Loucy (cell line): Measurements from ENCODE around the gene TRAPPC12.

Experiments used
- H2AFZ ChIP-seq: fragments of 200-600 bp; sonication (generic); 2 replicates; pipeline ENCODE4 v1.6.0; 2016; ENCODE audit warnings: antibody characterized with exemption, mild to moderate bottlenecking, low read length, moderate library complexity
- H3F3A ChIP-seq: fragments of 200-600 bp; 2 replicates; pipeline ENCODE4 v1.6.0; 2016; ENCODE audit warnings: antibody characterized with exemption, low read depth, mild to moderate bottlenecking
- H3K27me3 ChIP-seq: fragments of 200-600 bp; sonication (generic); 2 replicates; pipeline ENCODE4 v1.6.1; 2014; ENCODE audit warnings: low read length, mild to moderate bottlenecking; ENCODE audit not compliant: insufficient read depth, poor library complexity, severe bottlenecking
- H3K36me3 ChIP-seq: fragments of 200-600 bp; sonication (generic); 2 replicates; pipeline ENCODE4 v1.6.1; 2016; ENCODE audit warnings: low read length; ENCODE audit not compliant: insufficient read depth
- H3K4me1 ChIP-seq: fragments of 200-600 bp; sonication (generic); 2 replicates; pipeline ENCODE4 v1.5.1; 2014; ENCODE audit warnings: low read length, mild to moderate bottlenecking; ENCODE audit not compliant: insufficient read depth, poor library complexity, severe bottlenecking
- H3K4me2 ChIP-seq: fragments of 200-600 bp; sonication (generic); 2 replicates; pipeline ENCODE4 v1.6.0; 2014; ENCODE audit warnings: antibody characterized with exemption, low read length, low read depth, mild to moderate bottlenecking; ENCODE audit not compliant: poor library complexity, severe bottlenecking
- H3K4me3 ChIP-seq: fragments of 200-600 bp; sonication (generic); 2 replicates; pipeline ENCODE4 v1.5.1; 2014; ENCODE audit warnings: low read length, mild to moderate bottlenecking, mixed read lengths; ENCODE audit not compliant: poor library complexity, severe bottlenecking
- H3K79me2 ChIP-seq: fragments of 200-600 bp; sonication (generic); 2 replicates; pipeline ENCODE4 v1.6.1; 2014; ENCODE audit warnings: low read length; ENCODE audit not compliant: insufficient read depth
- H3K9ac ChIP-seq: fragments of 200-600 bp; sonication (generic); 2 replicates; pipeline ENCODE4 v1.6.0; 2014; ENCODE audit warnings: mild to moderate bottlenecking, low read depth, low read length, moderate library complexity; ENCODE audit not compliant: poor library complexity, severe bottlenecking
- H3K9me2 ChIP-seq: fragments of 200-600 bp; sonication (generic); replicated peaks from 2 replicates; pipeline ENCODE4 v1.6.1; 2016; ENCODE audit warnings: low read depth, low read length, mixed read lengths
- H3K9me3 ChIP-seq: fragments of 200-600 bp; sonication (generic); 2 replicates; pipeline ENCODE4 v1.6.1; 2014; ENCODE audit warnings: mild to moderate bottlenecking, antibody characterized with exemption, low read length, low read depth; ENCODE audit not compliant: insufficient read depth
- H4K20me1 ChIP-seq: fragments of 200-600 bp; sonication (generic); 2 replicates; pipeline ENCODE4 v1.6.0; 2014; ENCODE audit warnings: antibody characterized with exemption, low read length, mild to moderate bottlenecking; ENCODE audit not compliant: insufficient read depth, poor library complexity, severe bottlenecking
- CTCF ChIP-seq: fragments of 200-600 bp; sonication (generic); conservative IDR thresholded peaks from 2 replicates; pipeline ENCODE4 v1.5.1; 2014; ENCODE audit warnings: mild to moderate bottlenecking, antibody characterized with exemption, low read length
- EZH2phosphoT487 ChIP-seq: fragments of 200-600 bp; IDR thresholded peaks from 2 replicates; pipeline ENCODE4 v1.6.1; 2018; ENCODE audit warnings: antibody characterized with exemption, mild to moderate bottlenecking, moderate library complexity, borderline replicate concordance

The TRAPPC12 gene

DNA sequence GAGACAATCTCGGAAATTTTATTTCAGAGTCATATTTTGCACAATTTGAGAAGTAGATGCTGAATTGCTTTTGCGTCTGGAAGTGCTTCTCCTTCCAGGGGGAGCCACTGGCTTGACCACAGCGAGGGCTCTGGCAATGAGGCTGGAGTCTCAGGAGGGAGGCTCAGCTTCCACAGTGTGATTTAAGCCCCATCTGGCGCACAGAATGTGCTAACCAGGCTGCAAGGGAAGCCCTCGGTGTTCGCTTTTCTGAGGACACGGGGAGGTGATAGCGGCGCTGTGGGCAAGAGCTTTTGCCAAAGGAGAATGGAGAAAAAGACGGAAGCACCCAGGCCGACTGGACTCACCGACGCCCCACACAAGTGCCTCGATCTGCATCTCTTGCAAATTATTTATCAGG, 87.5 kb downstream of the TRAPPC12 start:
- Histone ChIP-seq H3K9ac (no peak overlapping the region), H3K79me2 (no peaks in the 10 kb centered on the region), H3K4me2 (no peak overlapping the region), H3F3A (no peaks in the 10 kb centered on the region), H2AFZ (no peak overlapping the region), H3K36me3 (peaks cover 4% of the 10 kb centered on the region; the same call in 1 of the 2 replicates), H3K4me3 (no peak overlapping the region), H3K27me3 (no peaks in the 10 kb centered on the region), H4K20me1 (no peaks in the 10 kb centered on the region), H3K4me1 (no peaks in the 10 kb centered on the region), H3K9me3 (no peaks in the 10 kb centered on the region), H3K9me2 (no peaks in the 10 kb centered on the region)
- TF ChIP-seq CTCF, result no peak
- no peak for TF ChIP-seq EZH2phosphoT487

- Histone ChIP-seq H3K9ac (no peak overlapping the region), H3F3A (no peaks in the 10 kb centered on the region), H3K27me3 (no peaks in the 10 kb centered on the region), H3K79me2 (no peaks in the 10 kb centered on the region), H3K9me3 (no peaks in the 10 kb centered on the region), H3K9me2 (no peaks in the 10 kb centered on the region), H4K20me1 (no peaks in the 10 kb centered on the region), H3K36me3 (peaks cover 4% of the 10 kb centered on the region; the same call in 1 of the 2 replicates), H3K4me3 (no peak overlapping the region), H3K4me2 (no peak overlapping the region), H3K4me1 (no peaks in the 10 kb centered on the region), H2AFZ (no peak overlapping the region)
- TF ChIP-seq CTCF (no peak), EZH2phosphoT487 (no peak)
These were observed 88.2 kb downstream of the TRAPPC12 start for GRCh38 chr2:3467654-3468053.

- H3K9ac ChIP-seq, result no peak overlapping the region
- H3K9me3 ChIP-seq, result no peaks in the 10 kb centered on the region
- no peaks in the 10 kb centered on the region for H3K4me1 ChIP-seq
- no peak overlapping the region for H2AFZ ChIP-seq
- no peak overlapping the region for H3K4me3 ChIP-seq
- H3K27me3 ChIP-seq, result no peaks in the 10 kb centered on the region
- TF ChIP-seq CTCF, result no peak
- TF ChIP-seq EZH2phosphoT487, result no peak
- H4K20me1 ChIP-seq, result no peaks in the 10 kb centered on the region
- H3F3A ChIP-seq, result no peaks in the 10 kb centered on the region
- no peaks in the 10 kb centered on the region for H3K9me2 ChIP-seq
- no peaks in the 10 kb centered on the region for H3K79me2 ChIP-seq
- no peak overlapping the region for H3K4me2 ChIP-seq
- H3K36me3 ChIP-seq, result peaks cover 4% of the 10 kb centered on the region; the same call in 1 of the 2 replicates
These were observed 88.9 kb downstream of the TRAPPC12 start for GRCh38 chr2:3468296-3468988.
